ENCODE measurements around the gene PPP1R18.
"Not testable (repeated sequence)": the region's sequence is repeated elsewhere in the genome, so short reads cannot be mapped to it uniquely, and the experiment has no call there.

Gene PPP1R18

GRCh38 chr6:30687659-30688431, 1.4 kb upstream of the PPP1R18 start:
- no peak for DNase-seq

DNA sequence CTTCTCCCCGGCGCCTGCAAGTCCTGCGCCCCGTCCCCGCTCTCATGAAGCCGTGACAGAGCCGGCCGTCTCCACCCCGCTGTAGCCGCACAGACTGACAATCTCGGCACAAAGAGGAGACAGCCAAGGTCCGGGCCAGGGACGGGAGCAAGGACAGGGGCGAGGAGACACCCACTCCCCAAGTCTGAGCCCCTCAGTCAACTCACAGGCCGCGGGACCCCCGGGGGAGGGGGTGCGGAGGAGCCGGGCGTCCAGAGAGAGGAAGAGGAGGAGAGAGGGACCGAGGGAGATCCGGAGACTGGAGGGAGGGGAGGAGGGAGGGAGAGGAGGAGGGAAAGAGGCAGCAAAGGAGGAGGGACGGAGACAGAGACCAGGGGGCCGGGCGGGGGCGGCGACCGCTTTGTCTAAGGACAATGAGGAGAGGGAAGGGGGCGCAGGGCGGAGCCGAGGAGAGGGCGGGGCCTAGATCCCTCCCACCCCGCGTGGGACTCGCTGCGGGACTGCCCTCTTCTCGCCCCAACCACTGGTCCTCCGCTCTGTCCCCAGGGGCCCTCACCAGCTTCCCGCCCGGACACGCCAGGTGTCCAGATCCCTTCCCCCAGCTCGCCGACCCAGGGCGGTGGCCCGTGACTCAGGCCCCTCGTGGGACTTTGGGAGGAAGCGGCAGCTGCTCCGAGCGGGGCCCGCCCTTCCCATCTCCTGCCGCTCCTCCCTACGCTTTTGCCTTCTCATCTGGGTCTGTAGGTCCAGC, 638 bp upstream of the PPP1R18 start:
- DNase-seq, result peak; percentile 87

GRCh38 chr6:30685157-30686008, 1.1 kb downstream of the PPP1R18 start:
- DNase-seq, result no peak

DNA sequence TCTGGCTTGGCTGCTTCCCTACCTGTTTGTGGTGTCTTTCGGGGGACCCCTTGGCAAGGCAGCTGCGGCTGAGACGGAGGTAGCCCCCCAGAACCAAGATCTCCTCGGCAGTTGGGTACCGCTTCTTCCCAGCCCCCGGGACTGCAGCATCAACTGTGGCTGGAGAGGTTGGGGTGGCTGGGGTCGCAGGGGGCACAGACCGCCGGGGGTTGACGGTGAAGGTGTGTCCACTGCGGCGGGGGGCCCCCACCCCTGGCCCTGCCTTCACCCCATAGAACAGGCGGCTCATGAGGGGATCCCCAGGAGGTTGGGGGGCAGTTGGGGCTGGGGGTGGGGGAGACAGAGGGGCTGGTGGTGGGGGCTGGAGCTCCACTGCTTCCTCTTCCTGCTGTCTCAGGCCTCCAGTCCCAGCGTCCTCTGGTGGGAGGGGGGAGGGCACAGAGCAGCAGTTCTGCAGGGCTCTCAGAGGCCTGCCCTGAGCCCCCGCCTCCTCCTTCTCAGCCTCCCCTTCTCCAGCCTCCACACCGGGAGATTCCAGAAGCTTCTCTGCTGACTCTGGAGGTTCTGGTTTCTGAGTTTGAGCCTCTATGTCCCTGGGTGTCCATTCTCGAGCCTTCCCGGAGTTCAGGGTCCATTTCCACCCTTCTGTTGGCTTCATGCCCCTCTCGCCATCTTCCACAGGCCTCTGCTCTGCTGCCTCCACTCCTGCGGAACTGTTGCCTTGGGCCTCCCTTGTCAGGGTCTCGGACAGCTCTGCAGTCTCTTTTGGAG, 1.9 kb downstream of the PPP1R18 start:
- peak; percentile 62 for DNase-seq

GRCh38 chr6:30683980-30684338, 2.5 kb downstream of the PPP1R18 start:
- DNase-seq, result no peak

- no peak for DNase-seq
Observed at GRCh38 chr6:30683183-30683979, 3.1 kb downstream of the PPP1R18 start.

GRCh38 chr6:30682143-30683117, 4.0 kb downstream of the PPP1R18 start:
- peak; percentile 91 for DNase-seq

DNA sequence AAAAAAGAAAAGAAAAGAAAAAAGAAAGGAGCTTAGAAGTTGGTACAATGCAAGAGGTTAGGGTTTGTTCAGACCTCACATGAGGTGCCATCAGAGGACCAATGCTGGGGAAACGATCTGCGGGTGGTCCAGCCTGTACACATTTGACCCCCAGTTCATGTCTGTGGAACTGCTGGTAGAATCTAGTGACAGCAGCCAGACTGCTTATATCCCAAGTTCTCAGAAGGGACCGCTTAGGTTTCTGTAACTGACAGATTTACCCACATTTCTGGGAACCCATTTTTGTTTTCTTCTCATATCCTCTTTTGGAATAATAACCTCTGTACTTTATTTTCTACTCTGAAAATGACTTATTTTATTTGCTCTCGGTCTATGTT, 4.7 kb downstream of the PPP1R18 start:
- no peak for DNase-seq

DNA sequence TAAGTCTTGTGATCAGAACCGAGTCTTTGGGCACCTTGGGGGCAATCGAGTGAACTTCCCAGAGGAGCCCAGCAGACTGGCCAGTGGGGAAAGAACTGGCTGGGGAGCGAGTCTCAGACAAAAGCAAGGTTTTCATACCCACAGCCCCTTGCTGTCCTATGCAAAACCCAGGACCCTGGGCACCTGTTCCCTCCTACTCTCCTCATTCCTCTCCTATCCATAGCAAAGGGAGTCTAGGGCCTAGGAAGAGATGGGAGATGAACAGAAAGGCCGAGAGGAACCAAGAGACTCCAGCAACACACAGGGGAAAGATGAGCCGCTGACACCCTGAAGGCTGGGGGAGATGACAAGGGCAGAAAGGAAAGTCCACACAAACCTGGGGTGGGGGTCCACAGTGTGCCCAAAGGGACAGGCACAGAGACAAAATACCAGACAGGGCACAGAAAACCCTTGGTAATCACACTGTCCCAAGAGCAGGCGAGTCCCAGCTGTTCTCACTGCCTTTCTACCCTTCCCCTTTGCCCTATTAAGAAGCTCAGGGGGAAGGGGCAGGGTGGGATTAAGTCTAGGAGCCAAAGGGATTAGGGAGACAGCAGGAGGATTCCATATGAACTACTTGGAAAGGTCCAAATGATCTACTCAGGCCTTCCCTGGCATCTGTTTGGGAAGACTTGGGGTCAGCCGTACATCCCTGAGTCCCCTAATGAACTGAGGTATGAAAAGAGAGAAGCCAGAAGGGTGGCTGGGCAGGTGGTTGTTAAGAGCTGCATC, 6.5 kb downstream of the PPP1R18 start:
- no peak for DNase-seq

DNA sequence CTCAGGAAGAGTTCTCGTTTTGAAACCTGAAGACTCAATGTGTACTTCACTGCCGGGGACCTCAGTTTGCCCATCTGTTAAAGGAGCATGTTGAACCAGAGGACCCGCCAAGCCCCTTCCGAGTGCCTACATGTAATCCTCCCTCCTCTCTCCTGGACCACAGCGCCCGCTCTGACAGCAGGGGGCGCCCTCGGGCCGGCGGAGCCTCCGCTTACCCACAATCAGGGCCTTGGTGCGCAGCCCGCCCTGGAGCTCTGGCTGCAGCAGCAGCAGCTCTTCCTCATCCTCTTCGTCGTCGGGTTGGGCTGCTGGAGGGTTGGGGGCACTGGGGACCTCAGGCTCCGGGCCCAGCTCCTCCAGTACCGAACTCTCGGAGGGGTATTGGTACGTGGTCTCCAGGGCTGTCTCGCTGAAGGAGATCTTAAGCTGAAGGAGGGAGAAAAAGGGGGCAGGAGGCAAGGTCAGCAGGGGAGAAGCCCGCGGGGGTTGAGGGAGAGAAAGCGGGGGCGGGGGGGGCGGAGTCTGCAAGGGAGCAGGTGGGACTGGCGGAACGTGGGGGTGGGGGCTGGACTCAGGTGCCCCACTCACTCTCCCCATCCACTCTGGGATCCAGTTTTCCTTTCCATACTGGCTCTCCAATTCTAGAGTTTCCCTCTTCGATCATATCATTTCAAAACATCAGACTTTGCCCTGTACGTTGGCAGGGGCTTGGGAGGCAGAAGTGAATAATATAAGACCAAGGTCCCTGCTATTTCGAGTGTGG, 7.3 kb downstream of the PPP1R18 start:
- peak; percentile 88 for DNase-seq

DNA sequence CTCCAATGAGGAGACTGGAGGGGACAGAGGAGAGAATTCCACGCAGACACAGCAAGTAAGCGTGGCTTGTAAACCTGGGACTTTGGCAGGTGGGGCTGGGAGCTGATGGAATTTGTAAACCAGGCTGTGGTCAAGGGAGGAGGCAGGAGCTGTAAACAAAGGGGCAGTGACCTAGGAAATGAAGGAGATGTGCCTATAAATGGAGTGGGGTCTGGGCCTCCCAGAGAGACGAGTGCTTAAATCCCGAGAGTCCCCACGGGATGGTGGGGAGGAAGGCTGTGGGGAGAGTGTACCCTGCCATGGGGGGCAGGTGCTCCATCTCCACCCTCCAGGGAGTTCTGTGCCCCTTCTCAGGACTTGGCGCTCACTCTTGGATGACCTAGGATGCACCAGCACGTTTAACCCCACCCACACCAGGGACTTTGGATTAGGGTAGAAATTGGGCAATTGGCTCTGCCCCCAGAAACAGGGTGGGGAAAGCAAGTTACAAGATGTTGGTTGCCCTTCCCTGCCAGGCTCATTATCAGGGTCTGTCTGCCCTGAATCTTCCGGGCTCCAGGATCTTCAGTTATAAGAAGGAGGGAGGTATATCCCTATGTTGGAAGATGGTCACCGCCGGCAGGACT, 9.7 kb downstream of the PPP1R18 start:
- no peak for DNase-seq

DNA sequence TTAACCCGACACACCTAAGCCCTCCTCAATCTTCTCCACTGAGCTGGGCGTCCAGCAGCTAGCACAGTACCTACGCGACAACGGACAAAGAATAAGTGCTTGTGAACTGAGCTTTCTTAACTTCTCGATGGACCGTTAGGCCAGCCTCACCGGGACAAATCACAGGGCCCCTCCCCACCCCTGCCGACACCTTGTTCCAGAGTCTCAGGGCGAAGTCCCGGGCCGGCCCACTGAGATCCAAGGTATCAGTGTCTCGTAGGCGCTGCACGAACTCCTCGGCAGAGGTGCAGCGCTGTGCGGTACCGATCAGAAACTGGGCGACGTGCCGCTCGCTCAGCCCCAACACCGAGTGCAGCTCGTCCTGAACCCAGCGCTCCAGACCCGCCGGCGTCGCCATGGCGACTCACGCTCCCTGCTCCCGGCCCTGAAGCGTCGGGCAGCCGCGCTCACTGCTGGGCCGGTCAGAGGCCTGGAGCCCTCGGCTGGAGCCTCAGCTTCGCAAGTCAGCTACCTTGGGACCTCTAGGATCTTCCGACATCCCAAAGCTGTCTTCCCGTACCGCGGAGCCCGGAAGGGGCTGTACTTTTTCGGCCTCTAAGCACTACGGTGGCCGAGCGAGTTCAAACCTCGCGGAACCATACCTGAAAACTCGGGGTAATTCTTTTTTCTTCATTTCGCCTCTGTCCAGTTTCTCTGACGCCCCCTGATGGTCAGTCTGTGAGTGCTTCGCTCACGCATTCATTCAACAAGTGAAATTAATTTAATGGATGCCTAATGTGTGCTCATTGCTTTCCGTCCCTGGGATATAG, 13.8 kb downstream of the PPP1R18 start, which contains the start of gene DHX16:
TSS of gene DHX16 (minus strand) at position 562 of the 809 bp plus-strand sequence. CDS start at position 397, 165 bp downstream.
- peak; percentile 90 for DNase-seq

GRCh38 chr6:30670760-30671527, 15.5 kb downstream of the PPP1R18 start:
- DNase-seq, result no peak

DNA sequence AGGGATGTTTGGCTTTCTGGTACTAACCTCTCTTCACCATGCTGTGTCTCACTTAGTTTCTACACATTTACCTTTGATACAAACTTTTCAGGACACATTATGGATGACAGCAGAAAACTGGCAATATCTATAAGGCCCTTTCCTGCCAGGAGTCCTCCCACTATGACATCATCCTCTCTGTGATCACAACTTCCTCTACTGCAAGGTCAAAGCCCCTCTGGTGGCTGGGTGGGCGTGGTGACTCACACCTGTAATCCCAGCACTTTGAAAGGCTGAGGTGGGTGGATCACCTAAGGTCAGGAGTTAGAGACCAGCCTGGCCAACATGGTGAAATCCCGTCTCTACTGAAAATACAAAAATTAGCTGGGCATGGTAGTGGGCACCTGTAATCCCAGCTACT, 20.1 kb downstream of the PPP1R18 start:
- not testable (repeated sequence) for DNase-seq

DNA sequence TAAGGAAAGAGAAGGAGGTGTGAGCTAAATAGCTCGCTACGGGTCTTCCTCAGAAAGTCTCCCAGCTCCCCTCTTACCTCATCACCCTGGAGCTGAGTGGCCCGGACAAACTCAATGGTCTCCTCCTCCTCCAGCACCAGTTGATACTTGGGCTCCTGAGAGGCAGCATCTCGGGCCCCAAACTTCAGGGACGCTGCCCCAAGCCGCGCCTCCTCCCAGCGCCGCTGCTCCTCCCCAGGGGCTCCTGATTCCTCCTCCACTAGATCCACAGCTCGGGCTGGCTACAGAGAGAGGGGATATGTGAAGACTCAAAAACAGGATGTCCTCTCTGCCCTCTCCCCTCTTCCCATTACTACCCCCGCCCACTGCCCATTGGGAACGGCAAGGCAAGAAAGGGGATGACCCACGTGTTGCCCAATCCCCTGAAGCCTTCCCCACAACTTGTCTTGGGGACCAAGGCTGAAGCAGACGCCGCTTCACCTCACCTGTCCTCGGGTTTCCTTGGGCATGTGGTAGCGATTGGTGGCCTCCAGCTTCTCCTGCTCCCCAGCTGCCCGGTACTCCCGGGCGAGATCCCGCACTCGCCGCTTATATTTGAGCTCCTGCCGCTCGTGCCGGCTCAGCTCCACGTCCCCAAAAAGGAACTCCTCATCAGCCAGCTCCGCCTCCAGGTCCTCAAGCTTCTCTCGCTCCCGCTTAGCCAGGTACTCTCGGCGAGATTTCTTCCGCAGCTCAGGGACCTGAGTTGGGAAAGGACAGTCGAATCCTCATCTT, 21.3 kb downstream of the PPP1R18 start:
- no peak for DNase-seq

DNA sequence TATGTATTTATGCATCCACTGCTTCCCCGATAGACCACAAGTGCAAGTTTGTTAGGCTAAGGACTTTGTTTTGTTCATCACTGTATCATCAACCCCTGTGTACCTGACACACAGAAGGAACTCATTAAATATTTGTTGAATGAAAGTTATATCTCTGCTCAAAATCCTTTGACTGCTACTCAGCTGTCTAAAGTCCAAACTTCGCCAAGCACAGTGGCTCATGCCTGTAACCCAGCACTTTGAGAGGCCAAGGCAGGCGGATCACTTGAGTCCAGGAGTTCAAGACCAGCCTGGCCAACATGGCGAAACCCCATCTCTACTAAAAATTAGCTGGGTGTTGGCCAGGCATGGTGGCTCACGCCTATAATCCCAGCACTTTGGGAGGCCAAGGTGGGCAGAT, 28.5 kb downstream of the PPP1R18 start:
- DNase-seq, result not testable (repeated sequence)

Data from CD4-positive, alpha-beta T cell treated with Interferon gamma for 1 hour (primary cell).